WTC11 (cell line): ENCODE data around the gene RPL10. TPM values are rescaled to one million over a fixed set of nuclear protein-coding genes. Genes with fewer than 3 reads are reported as not detected.

Experiments
- ATAC-seq: fragments of 200-7000 bp; cut with Tn5 transposase; 2 replicates; pipeline ENCODE4 v1.10.0; 2021; ENCODE audit warnings: mild to moderate bottlenecking, moderate library complexity
- CTCF ChIA-PET: fragments of 300-600 bp; sonication (Branson Sonifier 250); formaldehyde crosslinking; loops from one replicate; lab custom pipeline; 2021; ENCODE audit warnings: antibody characterized with exemption; lab: Charles Lee
- POLR2A ChIA-PET: fragments of 350-600 bp; sonication (Branson Sonifier 250); formaldehyde crosslinking; loops from one replicate; lab custom pipeline; 2021; ENCODE audit warnings: antibody characterized with exemption; lab: Charles Lee
- DNase-seq: peaks from one replicate; pipeline ENCODE4 v3.0.0; 2021; ENCODE audit warnings: low spot score
- H3K27ac Mint-ChIP-seq: 2 replicates; pipeline ENCODE4 v1.8.0; 2021; ENCODE audit warnings: mixed read lengths
- H3K27me3 Mint-ChIP-seq: 2 replicates; pipeline ENCODE4 v1.8.0; 2021; ENCODE audit warnings: low read depth, mild to moderate bottlenecking, moderate library complexity, mixed read lengths
- H3K36me3 Mint-ChIP-seq: 2 replicates; pipeline ENCODE4 v1.8.0; 2021; ENCODE audit warnings: mixed read lengths
- H3K4me1 Mint-ChIP-seq: 2 replicates; pipeline ENCODE4 v1.8.0; 2022; ENCODE audit warnings: mixed read lengths
- H3K4me3 Mint-ChIP-seq: 2 replicates; pipeline ENCODE4 v1.8.0; 2021; ENCODE audit warnings: mild to moderate bottlenecking, moderate library complexity, mixed read lengths
- H3K9me3 Mint-ChIP-seq: 2 replicates; pipeline ENCODE4 v1.8.0; 2021; ENCODE audit warnings: mixed read lengths
- ATF6 ChIP-seq: sonication (generic); formaldehyde crosslinking; IDR thresholded peaks from 2 replicates; pipeline ENCODE4 v1.8.1; 2023; ENCODE audit warnings: mild to moderate bottlenecking, missing genetic modification reagents
- CREB1 ChIP-seq: sonication (generic); formaldehyde crosslinking; IDR thresholded peaks from 2 replicates; pipeline ENCODE4 v1.8.0; 2023; ENCODE audit warnings: mild to moderate bottlenecking, missing genetic modification reagents
- GRHL2 ChIP-seq: fragments of 250-450 bp; sonication (Bioruptor Pico); IDR thresholded peaks from 2 replicates; pipeline ENCODE4 v1.8.0; 2022; ENCODE audit warnings: mild to moderate bottlenecking, moderate library complexity; ENCODE audit not compliant: insufficient replicate concordance, severe bottlenecking
- IRF1 ChIP-seq: sonication (generic); formaldehyde crosslinking; IDR thresholded peaks from 2 replicates; pipeline ENCODE4 v1.8.0; 2023; ENCODE audit warnings: missing genetic modification reagents
- JUN ChIP-seq: sonication (generic); formaldehyde crosslinking; IDR thresholded peaks from 2 replicates; pipeline ENCODE4 v1.8.0; 2023; ENCODE audit warnings: mild to moderate bottlenecking, missing genetic modification reagents
- TCF7 ChIP-seq: sonication (generic); formaldehyde crosslinking; IDR thresholded peaks from 2 replicates; pipeline ENCODE4 v1.8.0; 2022; ENCODE audit warnings: mild to moderate bottlenecking, low read depth, missing genetic modification reagents, moderate library complexity
- ZBTB43 ChIP-seq: sonication (generic); formaldehyde crosslinking; IDR thresholded peaks from 2 replicates; pipeline ENCODE4 v1.8.1; 2023; ENCODE audit warnings: mild to moderate bottlenecking, missing genetic modification reagents
- ZNF138 ChIP-seq: sonication (generic); formaldehyde crosslinking; conservative IDR thresholded peaks from 2 replicates; pipeline ENCODE4 v1.8.1; 2022; ENCODE audit warnings: mild to moderate bottlenecking, moderate library complexity, missing genetic modification reagents
- ZNF317 ChIP-seq: sonication (generic); formaldehyde crosslinking; IDR thresholded peaks from 2 replicates; pipeline ENCODE4 v1.8.1; 2023; ENCODE audit warnings: low read depth, mild to moderate bottlenecking, moderate library complexity, missing genetic modification reagents, borderline replicate concordance
- ZNF396 ChIP-seq: fragments of 250-450 bp; sonication (Bioruptor Pico); IDR thresholded peaks from 2 replicates; pipeline ENCODE4 v1.8.0; 2021; ENCODE audit warnings: mild to moderate bottlenecking, moderate library complexity, borderline replicate concordance
- ZNF532 ChIP-seq: fragments of 250-450 bp; sonication (Bioruptor Pico); IDR thresholded peaks from 2 replicates; pipeline ENCODE4 v1.9.0; 2021; ENCODE audit warnings: mild to moderate bottlenecking, borderline replicate concordance
- total RNA-seq: library from RNA; stranded (reverse); gene quantifications from 3 replicates; pipeline ENCODE4 v1.2.3, GENCODE V29; 2021
- TF ChIP-seq, protein P1 (sequence below): fragments of 250-450 bp; sonication (Bioruptor Pico); IDR thresholded peaks from 2 replicates; pipeline ENCODE4 v1.9.0; 2021; ENCODE audit warnings: mild to moderate bottlenecking

Gene RPL10
- total RNA-seq, 1 experiment from 2014 or later, result 2,241 TPM

DNA sequence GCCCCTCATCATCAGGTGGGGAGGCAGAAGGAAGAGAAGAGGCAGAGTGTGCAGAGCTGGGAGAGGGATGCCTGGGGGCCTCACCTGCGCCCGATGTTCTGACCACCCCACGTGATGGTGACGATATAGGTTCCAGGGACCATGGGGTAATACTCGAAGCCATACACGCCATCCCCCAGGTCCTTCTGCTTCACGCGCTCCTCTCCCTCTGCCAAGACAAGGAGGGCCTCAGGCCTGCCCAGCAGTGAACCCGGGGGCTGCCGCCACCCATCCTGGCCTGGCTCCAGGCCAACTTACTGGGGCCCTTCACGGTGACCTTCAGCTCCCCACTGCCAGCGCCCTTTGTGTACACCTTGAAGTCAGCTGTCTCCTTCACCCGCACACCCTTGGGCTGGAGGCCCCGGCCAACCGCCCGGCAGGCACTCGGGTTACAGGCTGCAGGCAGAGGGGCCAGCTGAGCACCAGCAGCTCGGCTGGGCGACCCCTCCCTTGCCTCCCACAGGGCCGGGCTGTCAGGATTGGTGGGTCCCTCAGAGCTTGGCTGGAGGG lies 33.1 kb upstream of the RPL10 start:
- ChIA-PET POLR2A (no interaction called here), CTCF (no interaction called here)

More for the DNA sequence above, 33.1 kb upstream of the RPL10 start:
- TF ChIP-seq JUN (CRISPR knock-in tag), result no peak
- TF ChIP-seq IRF1 (CRISPR knock-in tag), result no peak
- no peak for TF ChIP-seq ZNF317 (CRISPR knock-in tag)
- TF ChIP-seq, protein P1, sequence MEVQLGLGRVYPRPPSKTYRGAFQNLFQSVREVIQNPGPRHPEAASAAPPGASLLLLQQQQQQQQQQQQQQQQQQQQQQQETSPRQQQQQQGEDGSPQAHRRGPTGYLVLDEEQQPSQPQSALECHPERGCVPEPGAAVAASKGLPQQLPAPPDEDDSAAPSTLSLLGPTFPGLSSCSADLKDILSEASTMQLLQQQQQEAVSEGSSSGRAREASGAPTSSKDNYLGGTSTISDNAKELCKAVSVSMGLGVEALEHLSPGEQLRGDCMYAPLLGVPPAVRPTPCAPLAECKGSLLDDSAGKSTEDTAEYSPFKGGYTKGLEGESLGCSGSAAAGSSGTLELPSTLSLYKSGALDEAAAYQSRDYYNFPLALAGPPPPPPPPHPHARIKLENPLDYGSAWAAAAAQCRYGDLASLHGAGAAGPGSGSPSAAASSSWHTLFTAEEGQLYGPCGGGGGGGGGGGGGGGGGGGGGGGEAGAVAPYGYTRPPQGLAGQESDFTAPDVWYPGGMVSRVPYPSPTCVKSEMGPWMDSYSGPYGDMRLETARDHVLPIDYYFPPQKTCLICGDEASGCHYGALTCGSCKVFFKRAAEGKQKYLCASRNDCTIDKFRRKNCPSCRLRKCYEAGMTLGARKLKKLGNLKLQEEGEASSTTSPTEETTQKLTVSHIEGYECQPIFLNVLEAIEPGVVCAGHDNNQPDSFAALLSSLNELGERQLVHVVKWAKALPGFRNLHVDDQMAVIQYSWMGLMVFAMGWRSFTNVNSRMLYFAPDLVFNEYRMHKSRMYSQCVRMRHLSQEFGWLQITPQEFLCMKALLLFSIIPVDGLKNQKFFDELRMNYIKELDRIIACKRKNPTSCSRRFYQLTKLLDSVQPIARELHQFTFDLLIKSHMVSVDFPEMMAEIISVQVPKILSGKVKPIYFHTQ, result no peak
- no peak for TF ChIP-seq ZNF396 (CRISPR knock-in tag)
- TF ChIP-seq ZNF138, result no peak
- TF ChIP-seq ATF6 (CRISPR knock-in tag), result no peak
- no peak for TF ChIP-seq CREB1 (CRISPR knock-in tag)
- no peak for TF ChIP-seq GRHL2 (CRISPR knock-in tag)
- TF ChIP-seq ZNF532, result no peak
- TF ChIP-seq TCF7, result no peak
- no peak for TF ChIP-seq ZBTB43 (CRISPR knock-in tag)
- Mint-ChIP-seq H3K27ac (no peak overlapping the region), H3K4me1 (0 out of 2 replicates have a peak, but pooled peaks cover 5% of the 10 kb centered on the region), H3K36me3 (peaks cover 52% of the 10 kb centered on the region), H3K9me3 (no peaks in the 10 kb centered on the region), H3K27me3 (no peaks in the 10 kb centered on the region), H3K4me3 (no peak overlapping the region)
- ATAC-seq, result no peak
- DNase-seq, result no peak
